Measurements from ENCODE around the gene COMMD8. TPM values are rescaled to one million over a fixed set of nuclear protein-coding genes. Genes with fewer than 3 reads are reported as not detected.

The COMMD8 gene
- total and polyA plus RNA-seq, 10 of the 15 experiments (the other 5 are each of a cell fraction or from before 2014, with no cell fraction given): 27.6 to 156 (median 48.4) TPM

GRCh38 chr4:47485047-47485692, 21.7 kb upstream of the COMMD8 start, which contains the start of gene ATP10D (continued):
- peak; percentile 86; the same call in 1 of the 2 replicates for TF ChIP-seq RFX5 (IDR thresholded peaks at IDR 0.05; ENCODE audit: low read depth, low read length)
- TF ChIP-seq KDM1A (IDR thresholded peaks at IDR 0.05; ENCODE audit: borderline replicate concordance): no peak
- TF ChIP-seq POU2F2 (IDR thresholded peaks at IDR 0.05; ENCODE audit: borderline replicate concordance, low read depth, low read length): peak; percentile 74; the same call in 2 of the 3 replicates
- TF ChIP-seq SMAD5 (IDR thresholded peaks at IDR 0.05; ENCODE audit: low read depth): peak; percentile 59; the same call in 1 of the 2 replicates
- no peak for TF ChIP-seq NR2C1 (IDR thresholded peaks at IDR 0.05)
- peak; percentile 38; the same call in 1 of the 2 replicates for TF ChIP-seq SPI1 (IDR thresholded peaks at IDR 0.05; ENCODE audit: borderline replicate concordance, insufficient read depth, low read depth, low read length)
- peak; percentile 86 for TF ChIP-seq NR2F1 (conservative IDR thresholded peaks at IDR 0.05)
- TF ChIP-seq E2F8 (IDR thresholded peaks at IDR 0.05; ENCODE audit: low read depth, partially characterized antibody): no peak
- TF ChIP-seq TAF1 (IDR thresholded peaks at IDR 0.05; ENCODE audit: borderline replicate concordance, low read depth, low read length): peak; percentile 69; the same call in 1 of the 2 replicates
- TF ChIP-seq ZNF622 (IDR thresholded peaks at IDR 0.05): no peak
- peak; percentile 70 for TF ChIP-seq ZNF687 (IDR thresholded peaks at IDR 0.05)
- no peak for TF ChIP-seq CEBPZ (IDR thresholded peaks at IDR 0.05; ENCODE audit: low read depth, low read length)
- TF ChIP-seq ATF2 (IDR thresholded peaks at IDR 0.05; ENCODE audit: low read length): 0 out of 2 replicates have a peak, but pooled peaks have one; percentile 19
- TF ChIP-seq CHD1 (IDR thresholded peaks at IDR 0.05; ENCODE audit: low read depth, low read length): no peak
- peak; percentile 63 for TF ChIP-seq FOXM1 (IDR thresholded peaks at IDR 0.05; ENCODE audit: low read depth, low read length)
- no peak for TF ChIP-seq WRNIP1 (IDR thresholded peaks at IDR 0.05; ENCODE audit: borderline replicate concordance, low read depth, low read length)
